Vagina (tissue), 2 donors: Measurements from ENCODE around the gene UNC79. TPM values are rescaled to one million over a fixed set of nuclear protein-coding genes. Genes with fewer than 3 reads are reported as not detected.

Experiments
- DNase-seq, 2 donors: peaks; one replicate each; pipeline ENCODE4 v3.0.0-alpha.2; 2017; ENCODE audit errors: extremely low spot score in 2 of 2
- H3K27ac ChIP-seq: fragments of 200-600 bp; sonication (generic); one replicate; pipeline ENCODE4 v1.5.1; 2019
- H3K27me3 ChIP-seq: fragments of 200-600 bp; sonication (generic); one replicate; pipeline ENCODE4 v1.5.1; 2019
- H3K36me3 ChIP-seq, 2 donors: fragments of 200-600 bp; sonication (generic); one replicate each; pipeline ENCODE4 v1.5.1; 2017 to 2019
- H3K4me1 ChIP-seq: fragments of 200-600 bp; sonication (generic); one replicate; pipeline ENCODE4 v1.5.1; 2019
- H3K4me3 ChIP-seq, 2 donors: fragments of 200-600 bp; sonication (generic); 1 replicate in 1 of 2; 2 replicates in 1 of 2; pipeline ENCODE4 v1.5.1; 2016 to 2019
- H3K9me3 ChIP-seq: fragments of 200-600 bp; sonication (generic); one replicate; pipeline ENCODE4 v1.5.1; 2019
- CTCF ChIP-seq, 3 experiments: fragments of 450-650 bp in 2 of 3; fragments of 200-600 bp in 1 of 3; sonication (generic) in 1 of 3; IDR thresholded peaks; one replicate each; pipeline ENCODE4 v1.5.1; 2017 to 2019; ENCODE audit warnings: antibody characterized with exemption in 3 of 3, mild to moderate bottlenecking in 2 of 3, moderate library complexity in 2 of 3
- POLR2A ChIP-seq, 2 donors: fragments of 450-650 bp; IDR thresholded peaks; one replicate each; pipeline ENCODE4 v1.6.1; 2017; ENCODE audit warnings: antibody characterized with exemption in 2 of 2, mild to moderate bottlenecking in 2 of 2, moderate library complexity in 2 of 2
- POLR2AphosphoS5 ChIP-seq, 2 donors: sonication (generic); formaldehyde crosslinking; IDR thresholded peaks; one replicate each; pipeline ENCODE4 v1.9.0; 2017; ENCODE audit warnings: antibody characterized with exemption in 2 of 2, mild to moderate bottlenecking in 2 of 2, low read depth in 1 of 2; ENCODE audit not compliant: insufficient read depth in 1 of 2
- intact Hi-C: fragments of 100-400 bp; cut with DNase I; formaldehyde crosslinking; loops from one replicate; pipeline ENCODE4 v1.15.1; 2023
- total RNA-seq: library from RNA; depleted of rRNA; stranded (reverse); fragments of >200 nt; gene quantifications from one replicate; pipeline ENCODE4 v1.2.3, GENCODE V29; 2016

The UNC79 gene
- total RNA-seq, 1 donor from 2014 or later = 0.49 TPM

- no peak for DNase-seq
- no peaks in the 10 kb centered on the region for H3K4me1 ChIP-seq
- intact Hi-C loops = no loop called here
- H3K27me3 ChIP-seq = no peaks in the 10 kb centered on the region
- TF ChIP-seq POLR2A (IDR thresholded peaks at IDR 0.05) (no peak), POLR2AphosphoS5 (IDR thresholded peaks at IDR 0.05; ENCODE audit: insufficient read depth in 1 of 2, low read depth in 1 of 2) (no peak), CTCF (IDR thresholded peaks at IDR 0.05) (no peak)
- H3K27ac ChIP-seq = no peak overlapping the region
- H3K36me3 ChIP-seq = no peaks in the 10 kb centered on the region
- H3K4me3 ChIP-seq = no peak overlapping the region
- no peaks in the 10 kb centered on the region for H3K9me3 ChIP-seq
Measured at GRCh38 chr14:93628048-93628447, 197.3 kb downstream of the UNC79 start.

GRCh38 chr14:93629643-93630042 lies 198.9 kb downstream of the UNC79 start:
- no peaks in the 10 kb centered on the region for H3K4me1 ChIP-seq
- H3K27ac ChIP-seq = no peak overlapping the region
- DNase-seq = no peak
- intact Hi-C loops = no loop called here
- H3K4me3 ChIP-seq = no peak overlapping the region
- no peaks in the 10 kb centered on the region for H3K9me3 ChIP-seq
- no peaks in the 10 kb centered on the region for H3K27me3 ChIP-seq
- H3K36me3 ChIP-seq = no peaks in the 10 kb centered on the region
- no peak for TF ChIP-seq CTCF (IDR thresholded peaks at IDR 0.05)
- no peak for TF ChIP-seq POLR2A (IDR thresholded peaks at IDR 0.05)
- TF ChIP-seq POLR2AphosphoS5 (IDR thresholded peaks at IDR 0.05; ENCODE audit: insufficient read depth in 1 of 2, low read depth in 1 of 2) = no peak

GRCh38 chr14:93638790-93639189 lies 208.1 kb downstream of the UNC79 start:
- TF ChIP-seq POLR2A (IDR thresholded peaks at IDR 0.05) = no peak
- TF ChIP-seq POLR2AphosphoS5 (IDR thresholded peaks at IDR 0.05; ENCODE audit: insufficient read depth in 1 of 2, low read depth in 1 of 2) = no peak
- no peak for TF ChIP-seq CTCF (IDR thresholded peaks at IDR 0.05)
- Histone ChIP-seq H3K9me3 (no peaks in the 10 kb centered on the region), H3K4me1 (no peaks in the 10 kb centered on the region), H3K27me3 (no peaks in the 10 kb centered on the region), H3K4me3 (no peak overlapping the region), H3K27ac (no peak overlapping the region), H3K36me3 (no peaks in the 10 kb centered on the region)
- DNase-seq = no peak
- intact Hi-C loops = no loop called here

- Histone ChIP-seq H3K4me1 (no peaks in the 10 kb centered on the region), H3K9me3 (no peaks in the 10 kb centered on the region), H3K4me3 (no peak overlapping the region), H3K27ac (no peak overlapping the region), H3K27me3 (no peaks in the 10 kb centered on the region), H3K36me3 (no peaks in the 10 kb centered on the region)
- TF ChIP-seq POLR2AphosphoS5 (IDR thresholded peaks at IDR 0.05; ENCODE audit: insufficient read depth in 1 of 2, low read depth in 1 of 2) (no peak), CTCF (IDR thresholded peaks at IDR 0.05) (no peak), POLR2A (IDR thresholded peaks at IDR 0.05) (no peak)
- no peak for DNase-seq
- intact Hi-C loops = no loop called here
Measured at GRCh38 chr14:93643127-93643526, 212.4 kb downstream of the UNC79 start.

GRCh38 chr14:93643676-93644075 lies 212.9 kb downstream of the UNC79 start:
- H3K27me3 ChIP-seq = no peaks in the 10 kb centered on the region
- no peak for DNase-seq
- H3K9me3 ChIP-seq = no peaks in the 10 kb centered on the region
- H3K36me3 ChIP-seq = no peaks in the 10 kb centered on the region
- H3K4me1 ChIP-seq = no peaks in the 10 kb centered on the region
- no peak overlapping the region for H3K27ac ChIP-seq
- no peak overlapping the region for H3K4me3 ChIP-seq
- TF ChIP-seq CTCF (IDR thresholded peaks at IDR 0.05) (no peak), POLR2AphosphoS5 (IDR thresholded peaks at IDR 0.05; ENCODE audit: insufficient read depth in 1 of 2, low read depth in 1 of 2) (no peak), POLR2A (IDR thresholded peaks at IDR 0.05) (no peak)
- intact Hi-C loops = no loop called here
